NCI-H2227 treated with DMSO at 0.1 percent for 48 hours (cell line): ENCODE data around the gene ZNF784.

ENCODE experiments used
- DNase-seq: peaks from one replicate; lab custom pipeline; 2025; lab: John Stamatoyannopoulos, UW

ZNF784 gene, protein sequence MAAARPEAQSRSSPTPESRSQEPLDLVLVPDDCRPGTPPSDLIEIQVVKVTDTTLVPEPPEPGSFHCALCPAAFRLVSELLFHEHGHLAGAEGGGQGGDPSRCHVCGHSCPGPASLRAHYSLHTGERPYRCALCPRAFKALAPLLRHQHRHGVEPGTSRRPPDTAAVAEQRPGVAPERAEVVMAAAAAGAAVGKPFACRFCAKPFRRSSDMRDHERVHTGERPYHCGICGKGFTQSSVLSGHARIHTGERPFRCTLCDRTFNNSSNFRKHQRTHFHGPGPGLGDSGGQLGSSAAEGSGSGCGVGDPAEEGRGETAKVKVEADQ

DNA sequence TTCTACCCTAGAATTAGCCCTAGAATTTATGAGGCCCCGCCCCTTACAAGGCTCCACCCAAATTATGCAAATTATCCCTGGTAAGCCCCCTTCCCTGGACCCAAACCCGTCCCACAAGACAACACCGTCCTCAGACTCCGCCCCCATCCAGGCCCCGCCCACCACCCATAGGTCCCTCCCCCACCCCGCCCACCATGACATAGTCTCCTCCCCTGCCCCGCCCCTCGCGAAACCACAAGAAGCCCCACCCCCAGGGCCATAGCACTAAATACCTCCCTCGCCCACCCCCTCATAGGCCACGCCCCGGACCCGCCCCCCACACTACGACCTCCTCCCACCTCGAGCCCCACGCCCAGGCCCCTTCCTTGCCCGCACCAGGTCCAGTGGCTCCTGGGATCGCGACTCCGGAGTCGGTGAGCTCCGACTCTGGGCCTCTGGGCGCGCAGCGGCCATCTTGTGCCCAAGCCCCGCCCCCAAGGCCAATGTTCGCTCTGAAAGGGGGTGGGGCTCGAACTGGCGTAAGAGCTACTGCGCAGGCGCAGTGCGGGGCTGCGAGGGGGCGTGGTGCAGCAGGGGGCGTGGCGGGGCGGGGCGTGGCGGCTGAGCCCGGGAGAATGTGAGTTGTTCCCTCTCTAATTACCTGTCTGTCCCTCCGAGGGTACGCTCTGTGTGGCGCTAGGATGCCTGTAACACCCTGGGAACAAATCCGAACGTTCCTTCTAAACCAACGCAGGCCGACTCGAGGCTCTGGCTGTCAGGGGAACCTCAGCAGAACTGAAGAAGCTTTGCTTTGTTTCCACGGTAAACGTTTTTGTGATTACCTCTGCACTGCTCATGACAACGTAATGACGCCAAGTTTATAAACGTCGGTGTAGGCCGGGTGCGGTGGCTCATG, at the start of gene ZNF784:
ZNF784 (minus strand) TSS at position 458 of the 895 bp plus-strand sequence; CDS start at position 453, 5 bp downstream.
- peak; percentile 100 for DNase-seq

DNA sequence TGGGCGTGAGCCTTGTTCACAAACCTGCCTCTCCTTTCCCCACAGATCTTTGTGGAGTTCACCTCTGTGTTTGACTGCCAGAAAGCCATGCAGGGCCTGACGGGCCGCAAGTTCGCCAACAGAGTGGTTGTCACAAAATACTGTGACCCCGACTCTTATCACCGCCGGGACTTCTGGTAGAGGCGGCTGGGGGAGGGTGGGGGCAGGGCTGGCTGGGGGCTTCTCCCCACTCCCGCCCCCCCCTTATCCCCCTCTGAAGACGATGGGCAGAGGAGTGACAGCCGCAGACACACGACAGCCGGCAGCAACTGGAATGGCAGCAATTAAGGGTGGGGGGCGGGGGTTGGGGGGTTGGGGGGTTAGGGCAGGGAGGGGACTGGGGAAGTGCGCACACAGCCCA, 49.5 kb upstream of the ZNF784 start:
- no peak for DNase-seq

DNA sequence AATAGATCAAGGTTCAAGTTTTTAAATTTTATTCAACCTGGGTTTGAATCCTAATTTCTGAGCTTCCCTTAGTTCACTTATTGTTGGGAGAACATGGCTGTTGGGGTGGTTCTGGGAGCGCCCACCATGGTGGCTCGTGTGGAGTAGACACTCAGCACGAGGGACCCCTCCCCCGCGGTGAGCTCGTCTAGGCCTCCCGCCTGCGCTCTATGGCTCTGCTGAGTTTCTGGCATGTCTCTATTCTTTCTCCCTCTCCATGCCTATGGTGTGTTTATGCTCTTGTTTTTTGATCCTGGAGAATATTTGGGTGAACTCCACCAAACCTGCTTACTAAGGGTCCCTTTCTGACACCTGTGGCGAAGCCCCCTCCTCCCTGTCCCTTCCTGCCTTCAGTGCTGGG, 49.1 kb upstream of the ZNF784 start:
- peak; percentile 64 for DNase-seq

DNA sequence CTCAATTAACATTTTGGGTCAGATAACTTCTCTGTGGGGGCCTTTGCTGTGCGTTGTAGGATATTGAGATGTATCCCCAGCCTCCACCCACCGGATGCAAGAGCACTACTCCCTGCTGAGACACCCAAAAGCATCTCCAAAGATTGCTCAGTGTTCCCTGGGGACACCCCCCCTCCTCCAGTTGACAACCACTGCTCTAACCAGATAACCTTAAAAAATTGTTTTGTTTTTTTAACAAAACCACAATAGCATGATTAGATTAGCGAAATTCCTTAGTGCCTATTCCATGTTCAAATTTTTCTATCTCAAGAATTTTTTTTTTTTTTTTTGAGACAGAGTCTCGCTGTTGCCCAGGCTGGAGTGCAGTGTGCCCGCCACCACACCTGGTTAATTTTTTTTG, 48.1 kb upstream of the ZNF784 start:
- DNase-seq, result no peak

DNA sequence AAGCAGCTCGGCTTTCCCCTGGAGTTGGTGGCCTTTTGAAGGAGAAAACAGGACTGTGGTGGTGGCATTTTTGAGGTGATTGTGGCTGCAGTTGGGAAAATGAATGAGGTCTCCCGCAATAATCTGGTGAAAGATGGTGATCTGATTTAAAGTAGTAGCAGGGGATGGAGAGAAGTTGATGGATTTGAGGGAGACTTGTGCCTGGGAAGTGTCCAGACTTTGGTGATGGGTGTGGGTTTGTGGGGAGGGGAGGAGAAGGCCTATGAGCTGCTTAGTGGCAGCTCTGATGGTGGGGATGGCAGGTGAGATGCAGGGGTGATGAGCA, 46.6 kb upstream of the ZNF784 start:
- no peak for DNase-seq

DNA sequence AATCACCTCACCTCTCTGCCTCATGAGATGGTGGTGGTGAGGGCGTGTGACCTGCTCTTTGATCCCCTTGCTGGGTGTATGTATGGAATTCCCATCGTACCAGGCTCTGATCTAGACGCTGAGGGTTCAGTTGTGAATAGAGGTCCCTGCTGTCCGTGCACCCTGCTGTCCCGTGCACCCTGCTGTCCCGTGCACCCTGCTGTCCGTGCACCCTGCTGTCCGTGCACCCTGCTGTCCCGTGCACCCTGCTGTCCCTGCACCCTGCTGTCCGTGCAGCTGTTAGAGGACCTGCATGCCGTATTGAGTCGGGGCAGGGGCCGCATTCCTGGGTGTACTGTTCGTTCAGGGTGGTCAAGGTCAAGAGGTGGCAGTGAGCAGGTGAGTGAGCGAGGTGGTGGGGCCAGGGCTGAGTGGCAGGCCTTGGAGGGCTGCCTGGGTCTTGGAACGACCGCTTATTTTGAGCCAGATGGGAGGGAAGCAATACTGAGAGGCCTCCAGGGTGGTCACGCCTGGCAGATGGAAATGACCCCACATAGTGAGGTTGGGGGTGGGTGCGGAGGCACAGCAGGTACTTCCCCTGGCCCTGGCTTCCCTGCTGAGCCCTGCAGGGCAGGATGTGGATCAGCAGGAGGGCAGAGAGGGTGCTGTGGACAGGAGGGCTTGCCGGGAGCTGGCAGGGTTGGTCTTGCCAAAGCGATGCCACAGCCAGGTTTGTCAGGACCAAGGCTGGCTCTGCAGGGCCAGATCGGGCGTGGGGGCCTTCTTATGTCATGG, 46.1 kb upstream of the ZNF784 start:
- DNase-seq, result no peak

DNA sequence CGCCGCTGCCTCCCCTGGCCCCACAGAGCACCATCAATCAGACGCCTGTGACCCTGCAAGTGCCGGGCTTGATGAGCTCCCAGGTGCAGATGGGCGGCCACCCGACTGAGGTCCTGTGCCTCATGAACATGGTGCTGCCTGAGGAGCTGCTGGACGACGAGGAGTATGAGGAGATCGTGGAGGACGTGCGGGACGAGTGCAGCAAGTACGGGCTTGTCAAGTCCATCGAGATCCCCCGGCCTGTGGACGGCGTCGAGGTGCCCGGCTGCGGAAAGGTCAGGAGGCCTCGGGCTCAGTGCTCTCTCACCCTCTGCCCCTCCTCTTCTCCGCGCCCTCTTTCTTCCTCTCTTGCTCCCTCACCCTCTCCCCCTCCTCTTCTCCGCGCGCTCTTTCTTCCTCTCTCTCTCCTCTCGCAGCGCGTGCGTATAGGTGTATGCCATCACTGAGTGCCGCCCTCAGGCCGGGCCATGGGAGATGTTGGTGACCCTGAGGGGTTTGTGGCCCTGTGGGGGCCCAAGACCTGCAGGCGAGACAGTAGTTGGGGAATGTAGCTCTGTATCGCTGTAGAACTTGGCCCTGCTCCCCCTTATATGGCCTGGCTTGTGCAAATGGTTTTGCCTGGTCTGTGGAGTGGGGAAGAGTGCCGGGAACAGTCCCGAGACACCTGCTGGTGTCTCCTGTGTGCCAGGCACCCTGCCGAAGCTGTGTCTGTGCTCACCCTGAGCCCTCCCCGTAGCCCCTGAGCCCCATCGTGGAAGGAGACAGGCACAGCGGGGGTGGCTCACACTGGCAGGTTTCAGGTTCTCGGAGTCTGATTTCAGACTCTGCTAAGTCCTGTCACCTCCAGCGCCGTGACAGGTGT, 45.3 kb upstream of the ZNF784 start:
- no peak for DNase-seq

DNA sequence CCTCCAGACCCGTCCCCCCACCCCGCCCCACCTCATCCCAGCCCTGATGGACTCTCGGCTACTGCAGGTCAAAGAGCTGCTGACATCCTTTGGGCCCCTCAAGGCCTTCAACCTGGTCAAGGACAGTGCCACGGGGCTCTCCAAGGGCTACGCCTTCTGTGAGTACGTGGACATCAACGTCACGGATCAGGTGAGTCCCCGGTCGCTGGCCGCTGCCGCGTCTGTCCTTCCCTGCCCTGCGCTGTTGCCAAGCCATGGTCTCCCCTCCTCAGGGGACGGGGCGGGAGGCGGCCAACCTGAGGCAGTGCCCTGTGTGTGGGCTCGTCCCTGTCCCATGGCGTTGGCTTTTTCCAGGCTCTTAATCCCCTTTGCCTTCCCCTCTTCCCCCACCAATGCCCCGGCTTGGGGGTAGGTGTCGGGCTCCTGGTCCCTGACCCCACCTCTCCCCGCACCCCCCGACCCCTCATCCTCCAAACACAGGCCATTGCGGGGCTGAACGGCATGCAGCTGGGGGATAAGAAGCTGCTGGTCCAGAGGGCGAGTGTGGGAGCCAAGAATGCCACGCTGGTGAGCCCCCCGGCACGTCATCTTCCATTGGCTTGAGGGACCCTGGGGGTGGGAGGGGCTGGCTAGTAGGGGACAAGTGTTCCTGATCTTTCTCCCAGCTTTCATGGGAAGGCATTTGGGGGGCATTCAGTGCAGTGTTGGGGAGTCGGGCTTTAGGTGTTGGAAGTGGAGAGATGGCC, 44.4 kb upstream of the ZNF784 start:
- DNase-seq, result no peak

DNA sequence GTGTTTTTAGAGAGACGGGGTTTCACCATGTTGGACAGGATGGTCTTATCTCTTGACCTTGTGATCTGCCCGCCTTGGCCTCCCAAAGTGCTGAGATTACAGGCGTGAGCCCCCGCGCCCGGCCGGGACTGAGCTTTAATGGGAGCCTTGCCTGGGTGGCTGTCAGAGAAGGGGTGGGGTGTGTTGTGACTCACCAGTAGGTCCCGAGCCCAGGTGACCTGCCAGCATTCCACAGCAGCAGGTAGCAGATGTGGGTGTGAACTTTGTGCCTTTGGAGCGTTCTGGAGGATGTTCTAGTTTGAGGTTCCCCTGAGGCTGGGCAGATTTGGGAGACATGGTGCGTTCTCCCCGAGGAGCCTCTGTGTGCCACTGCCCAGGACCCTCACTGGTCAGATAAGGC, 43.6 kb upstream of the ZNF784 start:
- DNase-seq, result no peak

DNA sequence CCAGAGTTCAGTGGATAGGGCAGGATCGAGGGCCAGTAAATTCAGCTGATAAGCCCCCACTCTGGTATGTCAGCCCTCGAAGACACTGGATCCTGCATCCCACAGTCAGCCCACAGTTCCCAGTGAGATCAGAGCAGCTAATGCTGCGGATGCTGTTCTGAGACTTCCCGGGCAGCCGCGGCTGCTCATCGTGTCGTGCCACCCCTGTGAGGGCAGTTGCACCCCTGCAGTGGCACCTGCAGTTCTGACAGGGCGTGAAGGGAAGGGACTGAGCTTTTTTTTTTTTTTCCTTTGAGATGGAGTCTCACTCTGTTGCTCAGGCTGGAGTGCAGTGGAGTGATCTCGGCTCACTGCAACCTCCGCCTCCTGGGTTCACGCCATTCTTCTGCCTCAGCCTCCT, 43.1 kb upstream of the ZNF784 start:
- no peak for DNase-seq

DNA sequence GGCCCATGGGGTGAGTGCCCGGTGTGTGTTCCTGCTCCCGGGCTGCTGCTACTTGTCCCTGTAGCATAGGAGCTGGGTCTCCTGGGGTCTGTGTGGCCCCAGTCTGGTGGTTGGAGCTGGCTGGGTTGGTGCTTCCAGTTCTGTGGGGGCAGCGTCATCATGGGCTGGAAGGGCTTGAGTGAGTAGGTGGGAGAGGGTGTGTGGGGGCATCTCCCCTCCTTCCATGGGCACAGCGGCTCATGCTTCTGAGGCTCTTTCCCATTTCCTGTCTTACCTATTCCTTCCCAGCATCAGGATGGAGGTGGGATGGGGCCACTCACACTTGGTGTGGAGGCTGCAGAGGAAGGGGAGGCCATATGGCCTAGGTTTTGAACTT, 42.6 kb upstream of the ZNF784 start:
- no peak for DNase-seq

DNA sequence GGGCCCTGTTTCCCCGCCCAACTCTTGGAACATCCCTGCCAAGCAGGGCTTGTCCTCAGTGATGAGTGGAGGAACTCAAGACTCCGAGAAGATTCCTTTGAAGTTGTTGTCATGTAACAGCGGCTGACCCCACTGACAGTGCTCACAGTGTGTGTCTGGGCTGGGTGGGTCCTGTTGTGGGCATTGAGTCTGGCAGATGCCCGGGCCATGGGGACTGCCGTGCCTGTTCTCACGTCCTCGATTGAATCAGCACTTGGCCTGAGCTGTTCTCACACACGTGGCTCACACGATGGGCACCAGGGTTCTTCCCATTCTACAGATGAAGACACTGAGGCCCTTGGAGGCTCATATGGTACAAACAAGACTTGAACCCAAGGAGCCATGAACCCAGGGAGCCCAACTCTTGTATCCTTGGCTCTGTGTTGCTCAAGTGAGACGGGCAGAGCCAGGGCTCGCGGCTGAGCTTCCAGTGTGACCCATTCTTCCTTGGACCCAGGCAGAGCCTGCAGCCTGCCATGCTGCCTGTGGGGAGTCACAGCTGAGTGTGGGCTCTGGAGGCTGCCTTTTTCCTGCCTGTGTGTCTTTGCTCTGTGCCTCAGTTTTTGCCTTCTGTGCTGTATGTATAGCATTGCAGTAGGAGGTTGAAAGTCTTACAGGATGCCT, 42.1 kb upstream of the ZNF784 start:
- no peak for DNase-seq

DNA sequence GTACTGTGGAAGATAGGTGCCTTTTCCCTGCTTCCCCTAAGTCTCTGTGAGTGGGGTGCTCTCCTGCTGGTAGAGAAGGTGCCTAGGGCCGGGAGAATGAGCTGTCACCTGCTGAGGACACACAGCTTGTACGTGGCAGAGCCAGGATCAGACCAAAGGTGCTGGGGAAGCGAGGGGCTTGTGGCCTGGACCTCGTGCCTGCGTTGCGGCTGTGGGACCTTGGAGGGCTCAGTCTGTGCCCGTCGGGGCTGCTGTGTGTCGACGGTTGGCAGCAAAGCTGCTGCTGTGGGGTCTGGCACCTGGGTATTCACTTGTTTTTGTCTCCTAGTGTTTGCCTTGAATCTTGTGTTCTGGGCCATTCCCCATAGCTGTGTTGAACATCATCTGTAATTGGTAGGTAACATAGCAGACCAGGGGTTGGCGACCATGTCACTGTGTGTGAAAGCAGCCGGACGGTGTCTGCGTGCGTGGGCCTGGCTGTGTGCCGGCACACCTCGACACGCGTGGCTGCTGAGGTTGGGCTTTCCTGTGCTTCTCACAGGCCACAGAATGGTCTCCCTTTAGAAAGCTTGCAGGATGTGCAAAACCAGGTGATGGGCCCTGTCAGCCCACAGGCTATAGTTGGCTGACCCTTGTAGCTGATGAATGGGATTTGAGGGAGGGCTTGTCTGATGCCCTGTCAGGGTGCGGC, 39.6 kb upstream of the ZNF784 start:
- no peak for DNase-seq

DNA sequence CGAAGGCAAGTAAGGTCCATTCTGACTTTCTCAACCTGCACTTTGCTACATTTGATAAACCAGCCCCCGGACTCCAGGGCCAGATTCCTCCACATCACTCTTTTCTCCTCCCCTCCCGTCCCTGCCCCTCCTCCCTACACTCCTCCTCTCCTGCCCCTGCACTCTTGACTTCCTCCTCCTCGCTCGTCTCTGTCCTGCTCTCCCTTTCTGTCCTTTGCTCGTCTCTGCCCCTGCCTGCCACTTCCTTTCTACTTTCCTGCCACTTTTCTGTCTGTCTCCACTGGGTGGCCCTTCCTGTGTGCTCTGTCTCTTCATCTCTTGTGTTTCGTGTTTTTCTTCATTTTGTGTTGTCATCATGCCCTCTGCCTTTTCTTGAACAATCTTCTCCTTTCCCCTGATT, 37.5 kb upstream of the ZNF784 start:
- no peak for DNase-seq

DNA sequence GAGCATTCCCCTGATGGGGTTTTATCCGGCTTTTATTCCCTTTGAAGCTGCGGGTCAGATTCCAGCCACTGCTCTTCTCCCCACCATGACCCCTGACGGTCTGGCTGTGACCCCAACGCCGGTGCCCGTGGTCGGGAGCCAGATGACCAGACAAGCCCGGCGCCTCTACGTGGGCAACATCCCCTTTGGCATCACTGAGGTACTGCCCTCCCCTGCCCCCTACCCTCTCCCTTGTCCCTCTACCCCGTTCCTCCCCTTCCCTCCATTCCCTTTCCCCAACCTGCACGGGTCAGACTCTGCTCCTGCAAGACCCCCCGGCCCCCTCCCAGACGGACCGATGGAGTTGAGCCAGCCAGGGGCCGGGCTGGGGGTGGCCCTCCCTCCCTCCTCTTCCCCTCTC, 36.6 kb upstream of the ZNF784 start:
- DNase-seq, result no peak

DNA sequence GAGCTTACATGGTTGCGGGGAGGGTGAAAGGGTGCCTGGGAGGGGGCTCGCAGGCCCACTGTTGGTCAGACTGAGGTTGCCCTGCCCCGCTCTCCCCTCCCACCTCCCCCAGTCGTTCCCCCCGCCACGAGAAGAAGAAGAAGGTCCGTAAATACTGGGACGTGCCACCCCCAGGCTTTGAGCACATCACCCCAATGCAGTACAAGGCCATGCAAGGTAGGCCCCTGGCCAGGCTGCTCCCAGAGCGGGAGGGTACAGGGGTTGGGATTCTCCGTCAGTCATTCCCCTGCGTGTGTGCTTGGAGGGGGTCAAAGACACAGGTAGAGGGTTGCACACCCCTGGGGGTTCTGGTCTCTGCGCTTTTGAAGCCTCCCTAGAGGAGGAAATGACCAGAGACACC, 36.0 kb upstream of the ZNF784 start:
- no peak for DNase-seq

DNA sequence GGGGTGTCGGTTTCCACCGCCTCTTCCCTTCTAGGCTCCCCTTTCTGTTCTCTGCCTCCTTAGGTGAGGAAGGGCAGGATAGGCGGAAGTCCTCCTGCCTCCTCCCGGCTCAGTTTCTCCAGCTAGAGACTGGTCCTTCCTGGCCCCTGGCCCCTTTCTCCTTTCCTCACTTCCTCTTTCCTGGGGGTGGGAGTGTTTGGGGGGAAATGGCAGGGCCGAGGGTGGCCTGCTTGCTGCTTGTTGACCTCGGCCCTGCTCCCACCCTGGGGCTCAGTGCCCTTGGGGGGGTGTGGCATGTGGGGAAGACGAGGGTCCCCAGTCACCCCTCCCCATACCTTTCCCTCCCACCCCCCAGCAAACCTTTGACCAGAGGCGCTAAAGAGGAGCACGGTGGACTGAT, 35.5 kb upstream of the ZNF784 start:
- no peak for DNase-seq

DNA sequence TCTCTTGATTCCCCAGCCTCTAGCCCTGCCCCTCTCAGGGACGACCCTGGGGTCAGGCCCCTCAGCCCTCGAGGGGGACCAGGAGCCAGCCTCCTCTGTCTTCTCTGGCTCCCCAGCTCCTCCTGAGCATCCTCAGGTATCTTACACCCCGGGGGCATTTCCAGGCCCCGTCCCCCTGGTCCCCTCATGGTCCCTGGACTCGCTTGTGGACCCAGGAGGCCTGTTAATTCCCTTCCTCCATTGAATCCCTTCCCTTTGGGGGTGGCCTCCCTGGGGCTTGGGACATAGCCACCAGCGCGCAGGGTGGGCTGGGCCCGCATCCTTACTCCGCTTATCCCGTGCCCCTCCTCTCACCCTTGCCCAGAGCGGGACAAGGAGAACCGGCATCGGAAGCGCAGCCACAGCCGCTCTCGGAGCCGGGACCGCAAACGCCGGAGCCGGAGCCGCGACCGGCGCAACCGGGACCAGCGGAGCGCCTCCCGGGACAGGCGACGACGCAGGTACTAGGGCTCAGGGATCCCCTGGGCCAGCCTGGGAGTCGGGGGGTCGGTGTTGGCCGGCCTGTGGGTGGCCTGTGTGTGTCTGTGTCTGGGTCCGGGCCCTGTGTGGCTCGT, 34.6 kb upstream of the ZNF784 start:
- DNase-seq, result no peak

DNA sequence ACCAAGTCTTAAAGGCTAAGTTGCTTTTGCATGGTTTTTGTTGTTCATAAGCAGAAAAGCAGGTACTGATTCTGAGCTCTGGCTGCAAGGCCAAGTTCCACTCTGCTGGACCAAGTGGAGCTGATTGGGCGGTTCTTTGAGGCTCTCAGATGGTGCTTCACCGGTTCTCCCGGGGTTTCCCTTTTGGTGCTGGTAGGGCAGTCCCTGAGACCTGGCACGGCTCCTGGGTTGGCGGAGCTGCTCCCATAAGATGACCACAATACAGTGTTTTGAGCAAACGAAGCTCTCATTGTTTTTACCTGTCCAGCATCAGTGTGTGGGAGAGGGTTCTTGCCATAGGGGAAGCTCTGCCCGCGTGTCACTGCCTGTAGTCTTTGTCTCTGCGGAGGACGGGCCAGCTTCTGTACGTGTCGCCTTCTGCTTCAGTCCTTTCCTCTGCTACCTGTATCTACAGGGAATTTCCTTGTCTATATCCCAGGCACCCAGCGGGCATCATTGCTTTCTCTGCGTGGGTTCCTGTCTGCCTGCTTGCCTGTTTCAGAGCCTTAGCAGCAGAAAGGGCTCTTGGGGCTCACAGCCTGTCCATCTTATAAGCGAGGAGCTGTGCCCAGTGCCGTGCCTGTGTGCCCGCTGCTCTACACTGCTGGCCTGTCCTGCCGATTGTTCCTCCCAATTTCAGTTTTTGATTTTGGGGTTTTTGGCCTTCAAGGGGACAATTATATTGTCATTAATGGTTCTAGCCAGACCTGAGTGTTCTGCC, 32.8 kb upstream of the ZNF784 start:
- peak; percentile 49 for DNase-seq
